ENCODE data around the gene PROB1.
A peak's percentile ranks its signal among the peaks of the same experiment; 100 is the strongest.
"Not testable (repeated sequence)": the region's sequence is repeated elsewhere in the genome, so short reads cannot be mapped to it uniquely, and the experiment has no call there.

The PROB1 gene

GRCh38 chr5:139394654-139395566 is at the start of gene PROB1:
TSS of gene PROB1 (minus strand) at chr5:139395104. CDS start at chr5:139395081, 23 bp downstream.
- DNase-seq, result no peak
- TF ChIP-seq GATA1 (IDR thresholded peaks at IDR 0.05; ENCODE audit: low read depth, low read length) (no peak), POLR2A (IDR thresholded peaks at IDR 0.05; ENCODE audit: low read length) (no peak)

- TF ChIP-seq POLR2A (IDR thresholded peaks at IDR 0.05; ENCODE audit: low read length) (no peak), GATA1 (IDR thresholded peaks at IDR 0.05; ENCODE audit: low read depth, low read length) (no peak)
- DNase-seq, result no peak
Observed at GRCh38 chr5:139443831-139444453, 49.0 kb upstream of the PROB1 start.

- not testable (repeated sequence) for DNase-seq
Observed at GRCh38 chr5:139440416-139440815, 45.5 kb upstream of the PROB1 start.

- peak; percentile 86 to 91 for DNase-seq
- no peak for TF ChIP-seq GATA1 (IDR thresholded peaks at IDR 0.05; ENCODE audit: low read depth, low read length)
- peak; percentile 46 for TF ChIP-seq POLR2A (IDR thresholded peaks at IDR 0.05; ENCODE audit: low read length)
Observed at GRCh38 chr5:139439013-139439903, 44.4 kb upstream of the PROB1 start, which contains the start of gene DNAJC18. TSS of gene DNAJC18 (minus strand) at chr5:139439525. CDS start at chr5:139439445, 80 bp downstream.

GRCh38 chr5:139438707-139439012 is 43.8 kb upstream of the PROB1 start:
- DNase-seq, result peak in 1 of 2 experiments; percentile 38

GRCh38 chr5:139435676-139436075 is 40.8 kb upstream of the PROB1 start:
- no peak for DNase-seq
- TF ChIP-seq POLR2A (IDR thresholded peaks at IDR 0.05; ENCODE audit: low read length) (no peak), GATA1 (IDR thresholded peaks at IDR 0.05; ENCODE audit: low read depth, low read length) (no peak)

More at GRCh38 chr5:139438707-139439012, 43.8 kb upstream of the PROB1 start:
- TF ChIP-seq POLR2A (IDR thresholded peaks at IDR 0.05; ENCODE audit: low read length) (no peak), GATA1 (IDR thresholded peaks at IDR 0.05; ENCODE audit: low read depth, low read length) (no peak)

GRCh38 chr5:139431706-139432105 is 36.8 kb upstream of the PROB1 start:
- no peak for DNase-seq
- no peak for TF ChIP-seq GATA1 (IDR thresholded peaks at IDR 0.05; ENCODE audit: low read depth, low read length)
- no peak for TF ChIP-seq POLR2A (IDR thresholded peaks at IDR 0.05; ENCODE audit: low read length)

- no peak for DNase-seq
- no peak for TF ChIP-seq GATA1 (IDR thresholded peaks at IDR 0.05; ENCODE audit: low read depth, low read length)
- no peak for TF ChIP-seq POLR2A (IDR thresholded peaks at IDR 0.05; ENCODE audit: low read length)
Observed at GRCh38 chr5:139430015-139430414, 35.1 kb upstream of the PROB1 start.

- TF ChIP-seq POLR2A (IDR thresholded peaks at IDR 0.05; ENCODE audit: low read length) (no peak), GATA1 (IDR thresholded peaks at IDR 0.05; ENCODE audit: low read depth, low read length) (no peak)
- DNase-seq, result no peak
Observed at GRCh38 chr5:139426203-139426885, 31.4 kb upstream of the PROB1 start.

GRCh38 chr5:139425497-139425896 is 30.6 kb upstream of the PROB1 start:
- DNase-seq, result no peak
- no peak for TF ChIP-seq POLR2A (IDR thresholded peaks at IDR 0.05; ENCODE audit: low read length)
- TF ChIP-seq GATA1 (IDR thresholded peaks at IDR 0.05; ENCODE audit: low read depth, low read length), result no peak

- TF ChIP-seq GATA1 (IDR thresholded peaks at IDR 0.05; ENCODE audit: low read depth, low read length) (no peak), POLR2A (IDR thresholded peaks at IDR 0.05; ENCODE audit: low read length) (no peak)
- peak; percentile 72 to 81 for DNase-seq
Observed at GRCh38 chr5:139422307-139422893, 27.5 kb upstream of the PROB1 start.

- no peak for TF ChIP-seq POLR2A (IDR thresholded peaks at IDR 0.05; ENCODE audit: low read length)
- TF ChIP-seq GATA1 (IDR thresholded peaks at IDR 0.05; ENCODE audit: low read depth, low read length), result no peak
Observed at GRCh38 chr5:139419226-139420192, 24.6 kb upstream of the PROB1 start.

More at GRCh38 chr5:139419226-139420192, 24.6 kb upstream of the PROB1 start:
- no peak for DNase-seq
